LNCaP clone FGC (cell line): ENCODE measurements around the gene TPT1.

Source experiments
- DNase-seq: peaks from one replicate; pipeline ENCODE4 v3.0.0-alpha.2; 2011; ENCODE audit warnings: low read depth
- H3K4me3 ChIP-seq: 2 replicates; pipeline ENCODE4 v1.5.1; 2011; ENCODE audit warnings: mild to moderate bottlenecking, low read depth, low read length, control low read depth
- TF ChIP-seq, protein P1 (sequence below): IDR thresholded peaks from 2 replicates; pipeline ENCODE4 v1.5.1; 2012; ENCODE audit warnings: mild to moderate bottlenecking; ENCODE audit not compliant: control insufficient read depth, insufficient read depth; ENCODE audit errors: extremely low read depth

TPT1 gene

DNA sequence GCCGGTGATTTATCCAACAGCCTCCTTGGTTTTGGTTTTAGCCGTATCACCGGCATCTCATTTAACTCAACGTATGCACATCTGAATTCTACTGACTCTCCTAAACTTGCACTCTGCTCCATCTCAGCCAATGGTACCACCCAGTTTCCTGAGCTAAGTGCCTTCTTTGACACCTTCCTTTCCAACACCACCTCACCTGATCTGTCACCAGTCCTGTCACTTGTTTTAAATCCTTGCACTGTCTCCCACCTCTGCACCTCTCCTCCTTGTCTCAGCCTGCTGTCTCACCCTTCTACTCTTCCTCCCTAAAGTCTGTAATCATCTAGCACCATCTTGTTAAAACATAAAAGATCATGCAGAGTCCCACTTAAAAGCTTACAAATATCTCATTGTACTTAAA lies 28.1 kb upstream of the TPT1 start:
- no peak overlapping the region for H3K4me3 ChIP-seq
- no peak for DNase-seq
- TF ChIP-seq, protein P1, sequence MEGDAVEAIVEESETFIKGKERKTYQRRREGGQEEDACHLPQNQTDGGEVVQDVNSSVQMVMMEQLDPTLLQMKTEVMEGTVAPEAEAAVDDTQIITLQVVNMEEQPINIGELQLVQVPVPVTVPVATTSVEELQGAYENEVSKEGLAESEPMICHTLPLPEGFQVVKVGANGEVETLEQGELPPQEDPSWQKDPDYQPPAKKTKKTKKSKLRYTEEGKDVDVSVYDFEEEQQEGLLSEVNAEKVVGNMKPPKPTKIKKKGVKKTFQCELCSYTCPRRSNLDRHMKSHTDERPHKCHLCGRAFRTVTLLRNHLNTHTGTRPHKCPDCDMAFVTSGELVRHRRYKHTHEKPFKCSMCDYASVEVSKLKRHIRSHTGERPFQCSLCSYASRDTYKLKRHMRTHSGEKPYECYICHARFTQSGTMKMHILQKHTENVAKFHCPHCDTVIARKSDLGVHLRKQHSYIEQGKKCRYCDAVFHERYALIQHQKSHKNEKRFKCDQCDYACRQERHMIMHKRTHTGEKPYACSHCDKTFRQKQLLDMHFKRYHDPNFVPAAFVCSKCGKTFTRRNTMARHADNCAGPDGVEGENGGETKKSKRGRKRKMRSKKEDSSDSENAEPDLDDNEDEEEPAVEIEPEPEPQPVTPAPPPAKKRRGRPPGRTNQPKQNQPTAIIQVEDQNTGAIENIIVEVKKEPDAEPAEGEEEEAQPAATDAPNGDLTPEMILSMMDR, result no peak

DNA sequence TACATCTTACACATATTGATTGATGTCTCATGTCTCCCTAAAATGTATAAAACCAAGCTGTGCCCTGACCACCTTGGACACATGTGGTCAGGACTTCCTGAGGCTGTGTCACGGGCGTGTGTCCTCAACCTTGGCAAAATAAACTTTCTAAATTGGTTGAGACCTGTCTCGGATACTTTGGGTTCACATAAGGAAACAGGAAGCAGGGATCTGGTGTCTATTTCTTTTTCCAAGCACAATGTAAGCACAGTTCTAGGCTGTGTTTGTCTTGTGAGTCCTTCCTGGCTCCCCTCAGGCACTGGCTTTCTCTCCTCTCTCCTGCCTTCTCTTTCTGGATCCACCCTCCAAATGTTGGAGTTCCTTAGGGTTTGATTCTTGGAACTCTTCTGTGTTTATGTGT lies 27.6 kb upstream of the TPT1 start:
- no peak overlapping the region for H3K4me3 ChIP-seq
- DNase-seq, result peak; percentile 32
- TF ChIP-seq, protein P1, result no peak

DNA sequence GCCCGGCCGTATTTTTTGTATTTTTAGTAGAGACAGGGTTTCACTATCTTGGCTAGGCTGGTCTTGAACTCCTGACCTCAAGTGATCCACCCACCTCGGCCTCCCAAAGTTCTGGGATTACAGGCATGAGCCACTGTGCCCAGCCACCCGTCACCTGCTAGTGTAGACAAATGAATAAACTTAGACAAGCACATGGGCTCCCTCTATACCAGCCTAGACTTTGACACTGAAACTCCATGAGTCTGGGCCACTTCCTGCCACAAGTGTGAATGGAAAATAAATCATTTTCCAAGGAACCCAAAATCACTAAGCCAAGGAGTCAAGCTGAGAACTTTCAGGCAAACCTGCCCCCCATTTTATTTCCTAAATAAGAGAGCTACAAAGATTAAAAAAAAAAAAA lies 27.0 kb upstream of the TPT1 start:
- DNase-seq, result no peak
- TF ChIP-seq, protein P1, result no peak

DNA sequence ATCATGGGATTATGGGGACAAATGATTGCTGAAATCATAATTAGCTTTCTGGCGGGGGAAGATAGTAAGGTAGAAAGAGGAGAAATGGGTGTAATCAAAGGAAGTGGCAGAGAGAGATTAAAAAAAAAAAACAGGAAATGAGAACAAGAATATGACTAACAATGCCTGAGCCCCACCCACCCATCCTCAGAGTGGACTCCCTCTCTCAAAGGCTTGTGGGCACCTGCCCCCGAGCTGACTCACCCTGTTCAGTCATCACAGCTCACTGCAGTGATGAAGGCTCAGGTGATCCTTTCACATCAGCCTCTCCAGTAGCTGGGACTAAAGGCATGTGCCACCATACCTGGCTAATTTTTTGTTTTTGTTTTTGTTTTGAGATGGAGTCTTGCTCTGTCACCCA lies 26.4 kb upstream of the TPT1 start:
- no peak overlapping the region for H3K4me3 ChIP-seq
- DNase-seq, result no peak
- TF ChIP-seq, protein P1, result no peak

More for the DNA sequence above, 27.0 kb upstream of the TPT1 start:
- H3K4me3 ChIP-seq, result no peak overlapping the region

- DNase-seq, result no peak
- TF ChIP-seq, protein P1, result no peak
- H3K4me3 ChIP-seq, result no peak overlapping the region
Measured at GRCh38 chr13:45365558-45365885, 24.5 kb upstream of the TPT1 start.

- no peak for DNase-seq
- TF ChIP-seq, protein P1, result no peak
- H3K4me3 ChIP-seq, result no peak overlapping the region
Measured at GRCh38 chr13:45364876-45365557, 24.0 kb upstream of the TPT1 start.

DNA sequence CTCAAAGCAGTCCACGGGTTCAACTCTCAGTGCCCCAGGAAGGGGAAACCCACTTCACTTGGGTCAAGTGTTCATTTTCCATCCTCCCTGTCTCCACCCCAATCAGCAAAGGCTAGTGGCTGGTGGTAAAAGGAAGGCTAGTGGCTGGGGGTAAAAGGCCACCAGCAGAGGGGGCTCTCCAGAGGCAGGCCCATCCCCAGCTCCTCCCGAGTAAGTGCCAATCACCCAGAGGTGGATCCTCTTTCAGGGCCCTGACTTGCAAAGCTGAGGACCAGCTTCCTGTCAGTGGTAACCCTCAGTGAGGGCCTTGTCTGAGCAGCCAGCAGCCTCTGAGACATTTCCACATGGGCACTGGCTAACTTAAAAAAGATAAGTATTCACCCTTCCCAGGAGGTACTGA lies 22.0 kb upstream of the TPT1 start:
- DNase-seq, result no peak
- H3K4me3 ChIP-seq, result no peak overlapping the region
- TF ChIP-seq, protein P1, result no peak
